HEK293 (cell line): Measurements from ENCODE around the gene ACTA2.
A peak's percentile ranks its signal among the peaks of the same experiment; 100 is the strongest.

Source experiments
- BCL6B ChIP-seq: fragments of 450-650 bp; formaldehyde crosslinking; IDR thresholded peaks from 2 replicates; pipeline ENCODE4 v1.5.1; 2017; ENCODE audit warnings: missing biosample characterization, missing genetic modification characterization
- KLF8 ChIP-seq: fragments of 450-650 bp; formaldehyde crosslinking; IDR thresholded peaks from 2 replicates; pipeline ENCODE4 v1.5.1; 2016; ENCODE audit warnings: missing biosample characterization, missing genetic modification characterization
- PATZ1 ChIP-seq: fragments of 450-650 bp; formaldehyde crosslinking; IDR thresholded peaks from 2 replicates; pipeline ENCODE4 v1.5.1; 2016; ENCODE audit warnings: missing biosample characterization, missing genetic modification characterization
- REST ChIP-seq: fragments of 450-650 bp; formaldehyde crosslinking; IDR thresholded peaks from 2 replicates; pipeline ENCODE4 v1.5.1; 2016; ENCODE audit warnings: missing biosample characterization, missing genetic modification characterization
- SP3 ChIP-seq: fragments of 450-650 bp; formaldehyde crosslinking; IDR thresholded peaks from 2 replicates; pipeline ENCODE4 v1.5.1; 2016; ENCODE audit warnings: missing biosample characterization, missing genetic modification characterization
- TRIM28 ChIP-seq: IDR thresholded peaks from 2 replicates; pipeline ENCODE4 v1.6.1; 2011; ENCODE audit warnings: low read length, control low read depth, borderline replicate concordance
- ZBTB10 ChIP-seq: fragments of 450-650 bp; formaldehyde crosslinking; IDR thresholded peaks from 2 replicates; pipeline ENCODE4 v1.5.1; 2016; ENCODE audit warnings: missing biosample characterization, missing genetic modification characterization
- ZBTB20 ChIP-seq: fragments of 450-650 bp; formaldehyde crosslinking; IDR thresholded peaks from 2 replicates; pipeline ENCODE4 v1.5.1; 2016; ENCODE audit warnings: missing biosample characterization, missing genetic modification characterization
- ZBTB26 ChIP-seq: fragments of 450-650 bp; formaldehyde crosslinking; optimal IDR thresholded peaks from 2 replicates; pipeline ENCODE3; 2016; ENCODE audit warnings: missing biosample characterization, mild to moderate bottlenecking, missing genetic modification characterization
- ZBTB48 ChIP-seq: fragments of 450-650 bp; formaldehyde crosslinking; IDR thresholded peaks from 2 replicates; pipeline ENCODE4 v1.5.1; 2016; ENCODE audit warnings: missing biosample characterization, missing genetic modification characterization
- ZNF10 ChIP-seq: fragments of 450-650 bp; formaldehyde crosslinking; IDR thresholded peaks from 2 replicates; pipeline ENCODE4 v1.5.1; 2017; ENCODE audit warnings: missing biosample characterization, missing genetic modification characterization
- ZNF114 ChIP-seq: fragments of 450-650 bp; formaldehyde crosslinking; IDR thresholded peaks from 2 replicates; pipeline ENCODE4 v1.5.0; 2017; ENCODE audit warnings: missing biosample characterization, missing genetic modification characterization
- ZNF214 ChIP-seq: fragments of 450-650 bp; formaldehyde crosslinking; IDR thresholded peaks from 2 replicates; pipeline ENCODE4 v1.5.1; 2017; ENCODE audit warnings: missing biosample characterization, mild to moderate bottlenecking, missing genetic modification characterization, borderline replicate concordance
- ZNF24 ChIP-seq: fragments of 450-650 bp; formaldehyde crosslinking; IDR thresholded peaks from 2 replicates; pipeline ENCODE4 v1.5.1; 2016; ENCODE audit warnings: missing biosample characterization, missing genetic modification characterization
- ZNF26 ChIP-seq: fragments of 450-650 bp; formaldehyde crosslinking; IDR thresholded peaks from 2 replicates; pipeline ENCODE4 v1.5.1; 2016; ENCODE audit warnings: missing biosample characterization, missing genetic modification characterization
- ZNF274 ChIP-seq, 2 experiments: fragments of 200-500 bp in 1 of 2; fragments of 450-650 bp in 1 of 2; sonication (Bioruptor generic) in 1 of 2; formaldehyde crosslinking in 1 of 2; IDR thresholded peaks; 2 replicates each; pipeline versions ENCODE4 v1.5.1 to v1.6.1; 2014 to 2016; ENCODE audit warnings: borderline replicate concordance in 1 of 2, inconsistent platforms in 1 of 2, low read length in 1 of 2, missing biosample characterization in 1 of 2, missing genetic modification characterization in 1 of 2
- ZNF324 ChIP-seq: fragments of 450-650 bp; formaldehyde crosslinking; IDR thresholded peaks from 2 replicates; pipeline ENCODE4 v1.5.1; 2016; ENCODE audit warnings: missing biosample characterization, missing genetic modification characterization
- ZNF366 ChIP-seq: fragments of 450-650 bp; formaldehyde crosslinking; conservative IDR thresholded peaks from 2 replicates; pipeline ENCODE4 v1.5.1; 2016; ENCODE audit warnings: missing biosample characterization, missing genetic modification characterization
- ZNF37A ChIP-seq: fragments of 450-650 bp; IDR thresholded peaks from 2 replicates; pipeline ENCODE4 v1.5.1; 2018; ENCODE audit warnings: missing biosample characterization, missing genetic modification characterization
- ZNF433 ChIP-seq: fragments of 450-650 bp; formaldehyde crosslinking; IDR thresholded peaks from 2 replicates; pipeline ENCODE4 v1.5.1; 2016; ENCODE audit warnings: missing biosample characterization, missing genetic modification characterization, low read depth
- ZNF560 ChIP-seq: fragments of 450-650 bp; formaldehyde crosslinking; IDR thresholded peaks from 2 replicates; pipeline ENCODE4 v1.5.1; 2017; ENCODE audit warnings: missing biosample characterization, missing genetic modification characterization, borderline replicate concordance
- ZNF658 ChIP-seq: fragments of 450-650 bp; formaldehyde crosslinking; IDR thresholded peaks from 2 replicates; pipeline ENCODE4; 2016; ENCODE audit warnings: missing biosample characterization, missing genetic modification characterization
- ZNF677 ChIP-seq: fragments of 450-650 bp; IDR thresholded peaks from 2 replicates; pipeline ENCODE4 v1.5.0; 2018; ENCODE audit warnings: missing biosample characterization, mild to moderate bottlenecking, missing genetic modification characterization, moderate library complexity
- ZNF768 ChIP-seq: fragments of 450-650 bp; formaldehyde crosslinking; IDR thresholded peaks from 2 replicates; pipeline ENCODE4 v1.5.1; 2018; ENCODE audit warnings: missing biosample characterization, mild to moderate bottlenecking, missing genetic modification characterization
- ZSCAN4 ChIP-seq: fragments of 450-650 bp; formaldehyde crosslinking; IDR thresholded peaks from 2 replicates; pipeline ENCODE4 v1.5.1; 2017; ENCODE audit warnings: missing biosample characterization, missing genetic modification characterization

Gene ACTA2

GRCh38 chr10:88990384-88991160, 38.0 kb upstream of the ACTA2 start, which contains the start of gene FAS (continued):
- TF ChIP-seq ZBTB10 (tag by site-specific recombination), result peak; percentile 58; the same call in 1 of the 2 replicates
- 0 out of 2 replicates have a peak, but pooled peaks have one; percentile 46 for TF ChIP-seq ZNF324 (tag by site-specific recombination)
- peak; percentile 64; the same call in 1 of the 2 replicates for TF ChIP-seq ZNF768 (tag by site-specific recombination)
- peak; percentile 9; the same call in 1 of the 2 replicates for TF ChIP-seq ZNF10 (tag by site-specific recombination)
- TF ChIP-seq ZNF366 (tag by site-specific recombination), result peak; percentile 72; the same call in 1 of the 2 replicates
- no peak for TF ChIP-seq ZNF214 (tag by site-specific recombination)
- TF ChIP-seq ZBTB48 (tag by site-specific recombination), result peak; percentile 52; the same call in 1 of the 2 replicates
- peak; percentile 91 for TF ChIP-seq ZBTB20 (tag by site-specific recombination)
- no peak for TF ChIP-seq ZNF677 (tag by site-specific recombination)
- TF ChIP-seq REST, result peak; percentile 28; the same call in 1 of the 2 replicates
- no peak for TF ChIP-seq ZNF433 (tag by site-specific recombination)
- TF ChIP-seq ZNF560 (tag by site-specific recombination), result no peak
- TF ChIP-seq ZNF26 (tag by site-specific recombination), result no peak
- TF ChIP-seq ZNF658 (tag by site-specific recombination), result no peak
- TF ChIP-seq ZNF274 (IDR thresholded peaks at IDR 0.05; ENCODE audit: low read length), result no peak
- TF ChIP-seq ZNF274 (tag by site-specific recombination; IDR thresholded peaks at IDR 0.05; ENCODE audit: borderline replicate concordance), result no peak
- TF ChIP-seq ZSCAN4 (tag by site-specific recombination), result no peak
- no peak for TF ChIP-seq TRIM28
- TF ChIP-seq BCL6B (tag by site-specific recombination), result no peak
- TF ChIP-seq SP3 (tag by site-specific recombination), result peak; percentile 78
- TF ChIP-seq ZNF24, result no peak
- peak; percentile 79 for TF ChIP-seq PATZ1 (tag by site-specific recombination)
- TF ChIP-seq ZNF114, result no peak
- peak; percentile 67 for TF ChIP-seq KLF8
- no peak for TF ChIP-seq ZNF37A (tag by site-specific recombination)
- TF ChIP-seq ZBTB26, result peak; percentile 85
